Gastrocnemius medialis (tissue), 4 donors: ENCODE measurements around the gene KCNK16. TPM values are rescaled to one million over a fixed set of nuclear protein-coding genes. Genes with fewer than 3 reads are reported as not detected.

Experiments used
- ATAC-seq, 2 donors: fragments of 150-250 bp; one replicate each; pipeline ENCODE4 v1.9.1; 2016
- DNase-seq, 2 donors: peaks; one replicate each; pipeline ENCODE4 v3.0.0-alpha.2; 2019
- H3K27ac ChIP-seq, 4 donors: fragments of 200-600 bp; sonication (generic); 1 replicate in 1 of 4; 2 replicates in 3 of 4; pipeline ENCODE4 v1.5.1; 2016 to 2018; ENCODE audit warnings: mild to moderate bottlenecking in 2 of 4, moderate library complexity in 1 of 4
- H3K27me3 ChIP-seq, 3 donors: fragments of 200-600 bp; sonication (generic) in 2 of 3; 1 replicate in 1 of 3; 2 replicates in 2 of 3; pipeline versions ENCODE4 v1.5.1 to v1.6.0; 2016 to 2019; ENCODE audit warnings: mild to moderate bottlenecking in 1 of 3, moderate library complexity in 1 of 3
- H3K36me3 ChIP-seq, 2 donors: fragments of 200-600 bp; sonication (generic) in 1 of 2; one replicate each; pipeline ENCODE4 v1.5.1; 2017 to 2018
- H3K4me1 ChIP-seq, 2 donors: fragments of 200-600 bp; sonication (generic) in 1 of 2; one replicate each; pipeline ENCODE4 v1.5.1; 2016 to 2017; ENCODE audit warnings: mild to moderate bottlenecking in 2 of 2
- H3K4me3 ChIP-seq, 4 donors: fragments of 200-600 bp; sonication (generic) in 3 of 4; 1 replicate in 1 of 4; 2 replicates in 3 of 4; pipeline ENCODE4 v1.5.1; 2016 to 2019; ENCODE audit warnings: mild to moderate bottlenecking in 2 of 4
- H3K9me3 ChIP-seq, 3 donors: fragments of 200-600 bp; sonication (generic) in 2 of 3; 1 replicate in 1 of 3; 2 replicates in 2 of 3; pipeline ENCODE4 v1.5.1; 2016 to 2019
- CTCF ChIP-seq, 5 experiments: fragments of 450-650 bp in 3 of 5; fragments of 200-600 bp in 2 of 5; sonication (generic) in 2 of 5; IDR thresholded peaks in 4 of 5; conservative IDR thresholded peaks in 1 of 5; 1 replicate in 4 of 5; 2 replicates in 1 of 5; pipeline ENCODE4 v1.5.1; 2016 to 2019; ENCODE audit warnings: antibody characterized with exemption in 5 of 5, mild to moderate bottlenecking in 3 of 5, moderate library complexity in 3 of 5
- POLR2A ChIP-seq, 2 donors: fragments of 450-650 bp; IDR thresholded peaks; one replicate each; pipeline ENCODE4 v1.6.1; 2017; ENCODE audit warnings: antibody characterized with exemption in 2 of 2, mild to moderate bottlenecking in 2 of 2, moderate library complexity in 2 of 2
- in situ Hi-C, 4 donors: fragments of 200-750 bp; cut with MboI; loops; one replicate each; pipeline versions ENCODE4 v1.15.0 to v1.8.0; 2017; ENCODE audit warnings: low sequenced_read_pairs in 4 of 4
- intact Hi-C: fragments of 100-400 bp; cut with DNase I; formaldehyde crosslinking; loops from one replicate; pipeline ENCODE4 v1.15.1; 2023; ENCODE audit warnings: low total_unique reads
- total RNA-seq, 4 donors: library from RNA; depleted of rRNA; stranded (reverse); fragments of >200 nt; gene quantifications; one replicate each; pipeline versions ENCODE4 v1.1.0 to v1.2.3, GENCODE V29; 2016

Gene KCNK16
- total RNA-seq, result not detected

- H3K36me3 ChIP-seq, result no peaks in the 10 kb centered on the region
- no peak for ATAC-seq
- peaks cover 0 to under 1% (median 0%) of the 10 kb centered on the region in 3 donors for H3K27me3 ChIP-seq
- H3K4me3 ChIP-seq, result no peak within 1 kb of the TSS
- intact Hi-C loops (no loop called here), in situ Hi-C loops (loop anchor here in 2 of 4 donors (25.0 kb wide), 2 partner anchors 335 to 460 kb away; no protein-coding TSS in a partner anchor)
- no peak for DNase-seq
- H3K9me3 ChIP-seq, result no peaks in the 10 kb centered on the region
- H3K4me1 ChIP-seq, result no peaks in the 10 kb centered on the region
- no peak within 1 kb of the TSS for H3K27ac ChIP-seq
- TF ChIP-seq CTCF (IDR thresholded peaks at IDR 0.05 in 4 of 5, conservative IDR thresholded peaks at IDR 0.05 in 1 of 5) (no peak), POLR2A (IDR thresholded peaks at IDR 0.05) (no peak)
These were observed at the start of gene KCNK16 for GRCh38 chr6:39322306-39322850. Gene KCNK16 (minus strand): TSS chr6:39322702. CDS start chr6:39322540, 162 bp downstream.

- H3K27me3 ChIP-seq, result no peaks in the 10 kb centered on the region
- no peaks in the 10 kb centered on the region for H3K4me1 ChIP-seq
- H3K9me3 ChIP-seq, result no peaks in the 10 kb centered on the region
- intact Hi-C loops, result loop anchor here (10.0 kb wide), 1 partner anchor 524 kb away; no protein-coding TSS in a partner anchor
- H3K27ac ChIP-seq, result no peak overlapping the region
- H3K36me3 ChIP-seq, result no peaks in the 10 kb centered on the region
- no peak overlapping the region for H3K4me3 ChIP-seq
- no peak for ATAC-seq
- DNase-seq, result no peak
- in situ Hi-C loops, result loop anchor here (10.0 to 25.0 kb wide), 4 partner anchors 404 to 1467 kb away; no protein-coding TSS in a partner anchor
- TF ChIP-seq POLR2A (IDR thresholded peaks at IDR 0.05) (no peak), CTCF (IDR thresholded peaks at IDR 0.05 in 4 of 5, conservative IDR thresholded peaks at IDR 0.05 in 1 of 5) (no peak)
These were observed 47.9 kb upstream of the KCNK16 start for GRCh38 chr6:39370390-39370789.

GRCh38 chr6:39369987-39370386 is 47.5 kb upstream of the KCNK16 start:
- DNase-seq, result no peak
- intact Hi-C loops, result loop anchor here (10.0 kb wide), 2 partner anchors 525 to 945 kb away; no protein-coding TSS in a partner anchor
- H3K36me3 ChIP-seq, result no peaks in the 10 kb centered on the region
- H3K4me3 ChIP-seq, result no peak overlapping the region
- no peaks in the 10 kb centered on the region for H3K27me3 ChIP-seq
- in situ Hi-C loops, result loop anchor here (10.0 to 25.0 kb wide), 4 partner anchors 405 to 1467 kb away; no protein-coding TSS in a partner anchor
- no peaks in the 10 kb centered on the region for H3K4me1 ChIP-seq
- ATAC-seq, result no peak
- no peaks in the 10 kb centered on the region for H3K9me3 ChIP-seq
- TF ChIP-seq POLR2A (IDR thresholded peaks at IDR 0.05) (no peak), CTCF (IDR thresholded peaks at IDR 0.05 in 4 of 5, conservative IDR thresholded peaks at IDR 0.05 in 1 of 5) (no peak)
- no peak overlapping the region for H3K27ac ChIP-seq

- Histone ChIP-seq H3K27ac (no peak overlapping the region), H3K9me3 (no peaks in the 10 kb centered on the region), H3K4me1 (no peaks in the 10 kb centered on the region), H3K36me3 (no peaks in the 10 kb centered on the region), H3K4me3 (no peak overlapping the region), H3K27me3 (no peaks in the 10 kb centered on the region)
- no peak for TF ChIP-seq POLR2A (IDR thresholded peaks at IDR 0.05)
- no peak for TF ChIP-seq CTCF (IDR thresholded peaks at IDR 0.05 in 4 of 5, conservative IDR thresholded peaks at IDR 0.05 in 1 of 5)
- DNase-seq, result no peak
- in situ Hi-C loops, result loop anchor here (25.0 kb wide), 3 partner anchors 520 to 1470 kb away; no protein-coding TSS in a partner anchor
- no peak for ATAC-seq
- intact Hi-C loops, result loop anchor here (10.0 kb wide), 1 partner anchor 947 kb away; no protein-coding TSS in a partner anchor
These were observed 45.2 kb upstream of the KCNK16 start for GRCh38 chr6:39367700-39368099.
